NB4 (cell line): Measurements from ENCODE around the gene IQGAP2.

Source experiments
- CTCF ChIP-seq: IDR thresholded peaks from one replicate; pipeline ENCODE4 v1.5.1; 2012; ENCODE audit warnings: low read depth, low read length
- MAX ChIP-seq: IDR thresholded peaks from 2 replicates; pipeline ENCODE4 v1.6.1; 2011; ENCODE audit warnings: low read depth, low read length
- MYC ChIP-seq: IDR thresholded peaks from 2 replicates; pipeline ENCODE4 v1.6.1; 2011; ENCODE audit warnings: low read depth, low read length
- POLR2A ChIP-seq: IDR thresholded peaks from 2 replicates; pipeline ENCODE4 v1.6.1; 2011; ENCODE audit warnings: mild to moderate bottlenecking; ENCODE audit not compliant: insufficient read length; ENCODE audit errors: extremely low read depth

- TF ChIP-seq CTCF (no peak), POLR2A (no peak), MAX (no peak), MYC (no peak)
These were observed 209.9 kb downstream of the IQGAP2 start for GRCh38 chr5:76612942-76613341.
